ENCODE measurements around the gene FMNL3. TPM values are rescaled to one million over a fixed set of nuclear protein-coding genes. Genes with fewer than 3 reads are reported as not detected.

Gene FMNL3
- total RNA-seq, 1 donor, result 24.6 TPM

DNA sequence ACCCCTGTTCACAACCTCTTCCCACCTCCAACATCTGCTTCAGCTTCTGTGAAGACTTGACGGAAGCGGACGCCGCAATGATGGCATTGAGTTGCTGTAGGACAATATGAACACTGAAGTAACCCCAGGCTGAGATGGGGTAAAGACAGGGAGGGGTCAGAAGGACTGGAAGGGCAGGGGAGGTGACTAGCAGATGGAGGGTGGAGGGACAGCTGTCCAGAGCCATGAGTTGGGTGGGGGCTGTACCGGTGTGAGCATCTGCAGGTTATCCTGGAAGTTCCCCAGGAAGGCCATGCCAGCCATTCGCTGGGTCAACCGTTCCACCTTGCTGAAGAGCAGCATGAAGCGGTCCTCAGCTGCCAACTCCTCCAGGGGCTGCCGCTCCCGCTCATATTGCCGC is 57.8 kb downstream of the FMNL3 start:
- peak; percentile 37 for DNase-seq (ENCODE audit: insufficient read length, low spot score, missing footprints)
- Histone ChIP-seq H3K36me3 (ENCODE audit: insufficient read depth, low read length) (peaks cover 63% of the 10 kb centered on the region), H3K27ac (ENCODE audit: low read depth, low read length) (no peak overlapping the region)

DNA sequence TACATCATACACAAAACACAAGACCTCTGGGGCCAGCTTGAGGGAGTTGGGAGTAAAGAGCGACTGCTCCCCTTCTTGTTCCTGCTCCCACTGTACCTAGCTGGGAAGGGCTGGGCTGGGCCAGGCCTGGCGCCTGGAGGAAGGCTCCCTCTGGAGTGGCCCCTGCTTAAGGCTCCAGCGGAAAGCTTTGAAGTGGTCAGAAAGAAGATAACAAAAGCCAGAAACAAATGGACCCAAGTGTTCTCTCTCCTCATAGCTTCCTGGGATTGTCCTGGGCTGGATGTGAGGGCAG is 58.5 kb downstream of the FMNL3 start:
- Histone ChIP-seq H3K36me3 (ENCODE audit: insufficient read depth, low read length) (peaks cover 64% of the 10 kb centered on the region), H4K20me1 (ENCODE audit: insufficient read depth, low read length) (no peaks in the 10 kb centered on the region), H2AFZ (ENCODE audit: low read length) (no peak overlapping the region), H3K4me1 (ENCODE audit: insufficient read depth, low read length) (no peaks in the 10 kb centered on the region), H3K4me2 (ENCODE audit: insufficient read depth, low read length) (no peak overlapping the region), H3K4me3 (ENCODE audit: insufficient read depth, low read length) (no peak overlapping the region), H3K79me2 (ENCODE audit: insufficient read depth, low read length) (no peaks in the 10 kb centered on the region), H3K9me3 (ENCODE audit: low read depth, low read length) (no peaks in the 10 kb centered on the region), H3K27ac (ENCODE audit: low read depth, low read length) (no peak overlapping the region), H3K27me3 (ENCODE audit: insufficient read depth, low read length) (no peaks in the 10 kb centered on the region)
- no peak for DNase-seq (ENCODE audit: insufficient read length, low spot score, missing footprints)
- TF ChIP-seq, protein P1, sequence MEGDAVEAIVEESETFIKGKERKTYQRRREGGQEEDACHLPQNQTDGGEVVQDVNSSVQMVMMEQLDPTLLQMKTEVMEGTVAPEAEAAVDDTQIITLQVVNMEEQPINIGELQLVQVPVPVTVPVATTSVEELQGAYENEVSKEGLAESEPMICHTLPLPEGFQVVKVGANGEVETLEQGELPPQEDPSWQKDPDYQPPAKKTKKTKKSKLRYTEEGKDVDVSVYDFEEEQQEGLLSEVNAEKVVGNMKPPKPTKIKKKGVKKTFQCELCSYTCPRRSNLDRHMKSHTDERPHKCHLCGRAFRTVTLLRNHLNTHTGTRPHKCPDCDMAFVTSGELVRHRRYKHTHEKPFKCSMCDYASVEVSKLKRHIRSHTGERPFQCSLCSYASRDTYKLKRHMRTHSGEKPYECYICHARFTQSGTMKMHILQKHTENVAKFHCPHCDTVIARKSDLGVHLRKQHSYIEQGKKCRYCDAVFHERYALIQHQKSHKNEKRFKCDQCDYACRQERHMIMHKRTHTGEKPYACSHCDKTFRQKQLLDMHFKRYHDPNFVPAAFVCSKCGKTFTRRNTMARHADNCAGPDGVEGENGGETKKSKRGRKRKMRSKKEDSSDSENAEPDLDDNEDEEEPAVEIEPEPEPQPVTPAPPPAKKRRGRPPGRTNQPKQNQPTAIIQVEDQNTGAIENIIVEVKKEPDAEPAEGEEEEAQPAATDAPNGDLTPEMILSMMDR (IDR thresholded peaks at IDR 0.05; ENCODE audit: extremely low read depth, low read depth, low read length), result no peak

More for the DNA sequence above, 57.8 kb downstream of the FMNL3 start:
- Histone ChIP-seq H4K20me1 (ENCODE audit: insufficient read depth, low read length) (no peaks in the 10 kb centered on the region), H2AFZ (ENCODE audit: low read length) (no peak overlapping the region), H3K27me3 (ENCODE audit: insufficient read depth, low read length) (no peaks in the 10 kb centered on the region), H3K4me1 (ENCODE audit: insufficient read depth, low read length) (no peaks in the 10 kb centered on the region), H3K9me3 (ENCODE audit: low read depth, low read length) (no peaks in the 10 kb centered on the region), H3K79me2 (ENCODE audit: insufficient read depth, low read length) (no peaks in the 10 kb centered on the region), H3K4me3 (ENCODE audit: insufficient read depth, low read length) (no peak overlapping the region), H3K4me2 (ENCODE audit: insufficient read depth, low read length) (no peak overlapping the region)
- TF ChIP-seq, protein P1 (IDR thresholded peaks at IDR 0.05; ENCODE audit: extremely low read depth, low read depth, low read length), result no peak

DNA sequence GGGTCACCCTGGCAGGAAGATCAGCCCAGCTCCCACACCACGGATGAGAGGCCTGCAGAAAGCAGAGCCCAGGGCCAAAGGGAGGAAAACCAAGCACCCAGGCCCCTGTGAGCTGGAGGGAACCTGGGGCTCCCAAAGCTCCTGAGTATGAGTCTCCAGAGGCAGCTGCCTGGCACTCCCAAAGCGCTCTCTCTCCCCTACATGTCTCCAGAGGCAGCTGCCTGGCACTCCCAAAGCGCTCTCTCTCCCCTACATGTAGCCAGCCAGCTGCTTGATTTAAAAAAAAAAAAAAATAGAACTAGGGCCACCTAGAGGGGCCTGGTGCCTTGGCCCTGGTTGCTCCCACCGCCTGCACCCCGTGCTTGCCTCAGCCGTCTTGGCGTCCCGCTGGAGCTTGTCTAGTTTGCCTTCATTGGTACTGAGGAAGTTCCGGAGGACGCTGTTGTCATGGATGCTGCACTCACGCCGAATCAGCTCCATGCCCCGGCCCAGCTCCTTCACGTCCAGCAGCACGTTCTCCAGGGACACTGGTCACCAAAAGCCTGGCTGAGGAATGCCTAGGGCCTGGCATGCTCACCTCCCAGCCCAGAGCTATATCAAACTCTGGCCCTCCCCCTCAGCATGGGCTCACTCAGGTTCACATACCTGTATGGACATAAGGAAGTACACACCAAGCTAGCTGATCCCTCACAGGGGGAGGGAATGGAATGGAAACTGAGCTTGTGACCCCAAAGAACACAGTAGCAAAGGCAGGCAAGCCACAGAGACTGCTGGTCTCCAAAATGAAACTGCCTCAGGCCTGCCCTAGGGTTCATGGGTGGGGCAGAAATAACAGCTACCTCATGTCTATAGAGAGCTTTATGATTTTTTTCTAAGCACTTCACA is 59.1 kb downstream of the FMNL3 start:
- no peaks in the 10 kb centered on the region for H3K9me3 ChIP-seq (ENCODE audit: low read depth, low read length)
- H3K4me1 ChIP-seq (ENCODE audit: insufficient read depth, low read length), result no peaks in the 10 kb centered on the region
- H4K20me1 ChIP-seq (ENCODE audit: insufficient read depth, low read length), result no peaks in the 10 kb centered on the region
- TF ChIP-seq, protein P1 (IDR thresholded peaks at IDR 0.05; ENCODE audit: extremely low read depth, low read depth, low read length), result no peak
- no peak overlapping the region for H2AFZ ChIP-seq (ENCODE audit: low read length)
- H3K4me3 ChIP-seq (ENCODE audit: insufficient read depth, low read length), result no peak overlapping the region
- H3K27me3 ChIP-seq (ENCODE audit: insufficient read depth, low read length), result no peaks in the 10 kb centered on the region
- DNase-seq (ENCODE audit: insufficient read length, low spot score, missing footprints), result peak; percentile 70
- peaks cover 64% of the 10 kb centered on the region for H3K36me3 ChIP-seq (ENCODE audit: insufficient read depth, low read length)
- no peak overlapping the region for H3K4me2 ChIP-seq (ENCODE audit: insufficient read depth, low read length)
- H3K79me2 ChIP-seq (ENCODE audit: insufficient read depth, low read length), result no peaks in the 10 kb centered on the region
- no peak overlapping the region for H3K27ac ChIP-seq (ENCODE audit: low read depth, low read length)

DNA sequence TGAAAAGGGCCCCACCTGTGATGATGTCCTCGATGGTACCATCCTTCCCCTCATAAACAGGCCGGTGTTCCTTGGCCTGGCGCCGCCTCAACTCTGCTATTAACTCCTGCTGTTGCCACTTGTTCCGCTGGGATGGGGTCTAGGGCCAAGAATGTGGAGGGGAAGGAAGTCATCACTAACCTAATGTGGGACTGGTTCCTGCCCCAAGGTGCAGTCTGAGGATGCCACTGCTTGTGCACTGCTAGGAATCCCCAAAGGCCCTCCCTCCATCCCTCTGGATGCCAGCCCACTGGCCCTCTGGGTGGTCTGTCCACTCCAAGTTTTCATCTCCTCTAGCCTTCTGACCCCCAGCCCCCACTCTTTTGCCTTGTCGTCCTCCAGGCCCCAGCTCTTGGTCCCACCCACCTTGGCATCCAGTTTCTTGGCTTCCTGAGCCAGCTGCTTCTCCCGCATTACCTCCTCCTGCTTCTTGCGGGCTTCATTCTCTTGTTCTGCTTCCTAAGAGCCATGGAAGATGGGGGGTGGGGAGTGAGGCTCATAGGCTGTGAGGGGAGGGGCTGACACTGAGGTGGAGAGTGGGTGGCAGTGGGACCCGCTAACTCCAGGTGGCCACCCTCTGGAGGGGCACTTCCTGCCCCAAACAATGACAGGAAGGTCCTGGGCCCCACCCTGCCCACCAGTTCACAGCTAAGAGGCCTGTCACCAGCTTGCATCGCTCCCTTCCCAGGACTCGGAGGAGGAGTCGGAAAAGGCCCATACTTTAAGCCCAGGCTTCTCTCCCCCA is 60.1 kb downstream of the FMNL3 start:
- no peaks in the 10 kb centered on the region for H4K20me1 ChIP-seq (ENCODE audit: insufficient read depth, low read length)
- H3K4me3 ChIP-seq (ENCODE audit: insufficient read depth, low read length), result no peak overlapping the region
- no peaks in the 10 kb centered on the region for H3K4me1 ChIP-seq (ENCODE audit: insufficient read depth, low read length)
- no peaks in the 10 kb centered on the region for H3K9me3 ChIP-seq (ENCODE audit: low read depth, low read length)
- TF ChIP-seq, protein P1 (IDR thresholded peaks at IDR 0.05; ENCODE audit: extremely low read depth, low read depth, low read length), result no peak
- H3K36me3 ChIP-seq (ENCODE audit: insufficient read depth, low read length), result peaks cover 68% of the 10 kb centered on the region
- H3K4me2 ChIP-seq (ENCODE audit: insufficient read depth, low read length), result no peak overlapping the region
- no peak overlapping the region for H2AFZ ChIP-seq (ENCODE audit: low read length)
- H3K79me2 ChIP-seq (ENCODE audit: insufficient read depth, low read length), result no peaks in the 10 kb centered on the region
- no peaks in the 10 kb centered on the region for H3K27me3 ChIP-seq (ENCODE audit: insufficient read depth, low read length)
- H3K27ac ChIP-seq (ENCODE audit: low read depth, low read length), result no peak overlapping the region
- peak; percentile 68 for DNase-seq (ENCODE audit: insufficient read length, low spot score, missing footprints)
